SK-N-SH (cell line): ENCODE results near the gene ARHGAP26. TPM values are rescaled to one million over a fixed set of nuclear protein-coding genes. Genes with fewer than 3 reads are reported as not detected.

Experiments used
- CTCF ChIA-PET: fragments of 300-600, 350-600 bp; formaldehyde crosslinking; extraction: SDS; loops from one replicate; lab custom pipeline; 2021; lab: Yijun Ruan, JAX
- POLR2A ChIA-PET: fragments of 350-600 bp; sonication (Branson Sonifier 250); formaldehyde crosslinking; extraction: SDS; loops from one replicate; lab custom pipeline; 2020; ENCODE audit warnings: antibody characterized with exemption, inconsistent platforms; lab: Yijun Ruan, JAX
- DNase-seq: peaks from one replicate; pipeline ENCODE4 v3.0.0; 2012
- H2AFZ ChIP-seq: fragments of 200-600 bp; sonication (generic); 2 replicates; pipeline ENCODE4 v1.8.1; 2016; ENCODE audit warnings: antibody characterized with exemption, mild to moderate bottlenecking, low read depth
- H3F3A ChIP-seq: fragments of 200-600 bp; sonication (generic); replicated peaks from 2 replicates; pipeline ENCODE3; 2016; ENCODE audit warnings: antibody characterized with exemption, mild to moderate bottlenecking; ENCODE audit not compliant: insufficient read depth
- H3K27ac ChIP-seq, 2 experiments: fragments of 200-500 bp in 1 of 2; fragments of 200-600 bp in 1 of 2; sonication (Bioruptor generic) in 1 of 2; sonication (generic), shearing (Covaris generic) in 1 of 2; 2 replicates each; pipeline versions ENCODE4 v1.5.1 to v1.6.1; 2014 to 2016; ENCODE audit warnings: low read depth in 2 of 2, inconsistent platforms in 1 of 2, low read length in 1 of 2, mild to moderate bottlenecking in 1 of 2, mixed read lengths in 1 of 2
- H3K27me3 ChIP-seq: fragments of 200-600 bp; sonication (generic), shearing (Covaris generic); 2 replicates; pipeline ENCODE4 v1.6.1; 2016; ENCODE audit warnings: mixed run types; ENCODE audit not compliant: insufficient read depth
- H3K36me3 ChIP-seq, 2 experiments: fragments of 200-500 bp in 1 of 2; fragments of 200-600 bp in 1 of 2; sonication (Bioruptor generic) in 1 of 2; sonication (generic) in 1 of 2; replicated peaks in 1 of 2; 2 replicates each; pipeline versions ENCODE3 to v1.5.1; 2014 to 2016; ENCODE audit warnings: low read length in 1 of 2, mild to moderate bottlenecking in 1 of 2; ENCODE audit not compliant: insufficient read depth in 2 of 2, control insufficient read depth in 1 of 2
- H3K4me1 ChIP-seq, 2 experiments: fragments of 200-500 bp in 1 of 2; fragments of 200-600 bp in 1 of 2; sonication (Bioruptor generic) in 1 of 2; sonication (generic), shearing (Covaris generic) in 1 of 2; 2 replicates each; pipeline versions ENCODE4 v1.5.1 to v1.6.1; 2014 to 2016; ENCODE audit warnings: low read depth in 1 of 2, low read length in 1 of 2, mixed run types in 1 of 2; ENCODE audit not compliant: insufficient read depth in 2 of 2, control insufficient read depth in 1 of 2
- H3K4me2 ChIP-seq: fragments of 200-600 bp; sonication (generic), shearing (Covaris generic); 2 replicates; pipeline ENCODE4 v1.6.1; 2017; ENCODE audit warnings: mixed run types
- H3K4me3 ChIP-seq, 2 experiments: fragments of 200-500 bp in 1 of 2; fragments of 200-600 bp in 1 of 2; sonication (Bioruptor generic) in 1 of 2; sonication (generic), shearing (Covaris generic) in 1 of 2; 2 replicates each; pipeline versions ENCODE4 v1.5.1 to v1.8.1; 2014 to 2016; ENCODE audit warnings: low read depth in 2 of 2, inconsistent platforms in 1 of 2, low read length in 1 of 2, mild to moderate bottlenecking in 1 of 2, mixed read lengths in 1 of 2, moderate library complexity in 1 of 2
- H3K79me2 ChIP-seq: fragments of 200-600 bp; sonication (generic); 2 replicates; pipeline ENCODE4 v1.8.1; 2017; ENCODE audit warnings: mild to moderate bottlenecking; ENCODE audit not compliant: insufficient read depth
- H3K9ac ChIP-seq: fragments of 200-600 bp; sonication (generic); 2 replicates; pipeline ENCODE4 v1.6.1; 2017; ENCODE audit warnings: mixed run types
- H3K9me2 ChIP-seq: fragments of 200-600 bp; sonication (generic); 2 replicates; pipeline ENCODE4 v1.6.1; 2017; ENCODE audit warnings: mixed run types
- H3K9me3 ChIP-seq: fragments of 200-600 bp; sonication (generic); 2 replicates; pipeline ENCODE4 v1.6.1; 2017; ENCODE audit warnings: mixed run types, mild to moderate bottlenecking, moderate library complexity
- H4K20me1 ChIP-seq: fragments of 200-600 bp; sonication (generic); 2 replicates; pipeline ENCODE4 v1.6.1; 2017; ENCODE audit warnings: mild to moderate bottlenecking, mixed run types; ENCODE audit not compliant: insufficient read depth
- CHD2 ChIP-seq: fragments of 150-350 bp; IDR thresholded peaks from 2 replicates; pipeline ENCODE4 v1.6.1; 2018; ENCODE audit warnings: low read length; ENCODE audit not compliant: partially characterized antibody
- ELF1 ChIP-seq: IDR thresholded peaks from 2 replicates; pipeline ENCODE4 v1.4.0; 2012
- FOXJ3 ChIP-seq: sonication (generic); formaldehyde crosslinking; IDR thresholded peaks from 2 replicates; pipeline ENCODE4 v1.5.1; 2020; ENCODE audit warnings: mild to moderate bottlenecking, missing genetic modification reagents
- GABPA ChIP-seq: IDR thresholded peaks from 2 replicates; pipeline ENCODE4 v1.4.0; 2012; ENCODE audit warnings: low read depth, mild to moderate bottlenecking
- JUND ChIP-seq: IDR thresholded peaks from 2 replicates; pipeline ENCODE4 v1.4.0; 2012
- MEF2A ChIP-seq: IDR thresholded peaks from 2 replicates; pipeline ENCODE4 v1.4.0; 2012; ENCODE audit warnings: low read depth, borderline replicate concordance
- NFIC ChIP-seq: IDR thresholded peaks from 2 replicates; pipeline ENCODE4 v1.4.0; 2012; ENCODE audit warnings: borderline replicate concordance
- NRF1 ChIP-seq: IDR thresholded peaks from 2 replicates; pipeline ENCODE4 v1.6.1; 2012; ENCODE audit warnings: low read depth, mild to moderate bottlenecking, low read length
- POLR2AphosphoS5 ChIP-seq: IDR thresholded peaks from 2 replicates; pipeline ENCODE4 v1.6.1; 2012; ENCODE audit warnings: low read depth, low read length
- RAD21 ChIP-seq: IDR thresholded peaks from 2 replicates; pipeline ENCODE4 v1.6.1; 2012; ENCODE audit warnings: mild to moderate bottlenecking, low read length
- RCOR1 ChIP-seq: fragments of 150-350 bp; IDR thresholded peaks from 2 replicates; pipeline ENCODE4 v1.6.1; 2017; ENCODE audit warnings: antibody characterized with exemption, low read length
- RFX5 ChIP-seq: IDR thresholded peaks from 2 replicates; pipeline ENCODE4 v1.6.1; 2012; ENCODE audit warnings: mild to moderate bottlenecking, improper control_type of control experiment, low read length
- RXRA ChIP-seq: IDR thresholded peaks from 2 replicates; pipeline ENCODE4 v1.4.0; 2012; ENCODE audit warnings: low read depth, mild to moderate bottlenecking, borderline replicate concordance
- SIN3A ChIP-seq: IDR thresholded peaks from 2 replicates; pipeline ENCODE4 v1.6.1; 2012; ENCODE audit warnings: low read depth, mild to moderate bottlenecking, low read length, moderate library complexity, borderline replicate concordance
- TAF1 ChIP-seq: IDR thresholded peaks from 2 replicates; pipeline ENCODE4 v1.6.1; 2012; ENCODE audit warnings: low read depth, mild to moderate bottlenecking, low read length, moderate library complexity, borderline replicate concordance
- TCF12 ChIP-seq: IDR thresholded peaks from 2 replicates; pipeline ENCODE4 v1.4.0; 2012
- TEAD4 ChIP-seq: IDR thresholded peaks from 2 replicates; pipeline ENCODE4 v1.4.0; 2012; ENCODE audit warnings: mild to moderate bottlenecking, borderline replicate concordance; ENCODE audit not compliant: insufficient read depth
- WGBS: methylation state at CpG from one replicate; pipeline ENCODE4 v1.1.6; 2017; ENCODE audit warnings: low lambda C conversion rate; 5-methylcytosine and 5-hydroxymethylcytosine counted together
- polyA plus RNA-seq, 3 experiments: library from polyadenylated mRNA; depleted of rRNA; stranded (reverse); fragments of >200 nt; gene quantifications; 2 replicates each; pipeline ENCODE4 v1.2.3, GENCODE V29; 2012
- TF ChIP-seq, protein P1 (sequence below): fragments of 200-600 bp; sonication (generic); IDR thresholded peaks from 2 replicates; pipeline ENCODE4 v1.6.1; 2017; ENCODE audit warnings: antibody characterized with exemption, mild to moderate bottlenecking, moderate library complexity
- TF ChIP-seq, protein P2 (sequence below): IDR thresholded peaks from 2 replicates; pipeline ENCODE4 v1.4.0; 2012; ENCODE audit warnings: low read depth
- TF ChIP-seq, protein P3 (sequence below): IDR thresholded peaks from 2 replicates; pipeline ENCODE4 v1.4.0; 2012; ENCODE audit warnings: low read depth, borderline replicate concordance
- TF ChIP-seq, protein P4 (sequence below): IDR thresholded peaks from 2 replicates; pipeline ENCODE4 v1.6.1; 2012; ENCODE audit warnings: mild to moderate bottlenecking, low read depth, low read length, moderate library complexity

The ARHGAP26 gene
- polyA plus RNA-seq, 1 of the 3 experiments (the other 2 are of a cell fraction), result 6.1 TPM

DNA sequence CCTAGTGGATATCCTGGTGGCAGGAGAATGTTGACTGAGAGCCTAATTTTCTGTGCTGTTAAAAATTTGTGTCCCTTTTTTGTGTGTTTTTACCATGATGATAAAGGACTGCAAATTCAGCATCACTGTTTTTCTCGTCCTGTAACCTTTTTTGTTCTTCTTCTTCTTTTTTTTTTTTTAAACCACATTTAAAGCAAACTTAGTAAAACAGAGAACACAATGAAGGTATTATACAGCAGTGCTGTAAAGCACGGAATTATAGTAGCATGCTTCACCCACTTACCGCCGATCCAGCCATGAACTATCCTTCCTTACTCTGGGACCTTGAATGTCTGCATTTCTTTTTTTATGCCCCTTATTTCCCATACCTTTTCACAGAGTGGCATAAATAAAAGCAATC, 280.0 kb downstream of the ARHGAP26 start:
- DNase-seq, result no peak
- H3K4me3 ChIP-seq, result no peak overlapping the region
- H4K20me1 ChIP-seq, result no peaks in the 10 kb centered on the region
- no peaks in the 10 kb centered on the region for H3K9me2 ChIP-seq
- no peak overlapping the region for H2AFZ ChIP-seq
- no peak overlapping the region for H3K9ac ChIP-seq
- ChIA-PET CTCF (interaction anchor here (0.6 to 0.8 kb wide), 2 partner anchors 15 to 353 kb away, joined by 4 read pairs; partner anchors contain the start of gene NR3C1), POLR2A (no interaction called here)
- H3F3A ChIP-seq, result peaks cover 6% of the 10 kb centered on the region
- H3K36me3 ChIP-seq, result peaks cover 3 to 10% of the 10 kb centered on the region in 2 experiments
- peaks cover 0 to 30% of the 10 kb centered on the region in 2 experiments; a peak in 2 of 4 replicates for H3K4me1 ChIP-seq
- WGBS, result over 99% methylated on average over 4 of the region's 4 CpGs
- TF ChIP-seq TEAD4 (no peak), FOXJ3 (CRISPR knock-in tag) (no peak), TCF12 (no peak), GABPA (no peak), RFX5 (no peak), MEF2A (no peak), NFIC (no peak), RCOR1 (no peak), NRF1 (no peak), RXRA (no peak), POLR2AphosphoS5 (no peak), SIN3A (no peak)
- TF ChIP-seq, protein P1, sequence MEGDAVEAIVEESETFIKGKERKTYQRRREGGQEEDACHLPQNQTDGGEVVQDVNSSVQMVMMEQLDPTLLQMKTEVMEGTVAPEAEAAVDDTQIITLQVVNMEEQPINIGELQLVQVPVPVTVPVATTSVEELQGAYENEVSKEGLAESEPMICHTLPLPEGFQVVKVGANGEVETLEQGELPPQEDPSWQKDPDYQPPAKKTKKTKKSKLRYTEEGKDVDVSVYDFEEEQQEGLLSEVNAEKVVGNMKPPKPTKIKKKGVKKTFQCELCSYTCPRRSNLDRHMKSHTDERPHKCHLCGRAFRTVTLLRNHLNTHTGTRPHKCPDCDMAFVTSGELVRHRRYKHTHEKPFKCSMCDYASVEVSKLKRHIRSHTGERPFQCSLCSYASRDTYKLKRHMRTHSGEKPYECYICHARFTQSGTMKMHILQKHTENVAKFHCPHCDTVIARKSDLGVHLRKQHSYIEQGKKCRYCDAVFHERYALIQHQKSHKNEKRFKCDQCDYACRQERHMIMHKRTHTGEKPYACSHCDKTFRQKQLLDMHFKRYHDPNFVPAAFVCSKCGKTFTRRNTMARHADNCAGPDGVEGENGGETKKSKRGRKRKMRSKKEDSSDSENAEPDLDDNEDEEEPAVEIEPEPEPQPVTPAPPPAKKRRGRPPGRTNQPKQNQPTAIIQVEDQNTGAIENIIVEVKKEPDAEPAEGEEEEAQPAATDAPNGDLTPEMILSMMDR, result no peak
- TF ChIP-seq, protein P2, sequence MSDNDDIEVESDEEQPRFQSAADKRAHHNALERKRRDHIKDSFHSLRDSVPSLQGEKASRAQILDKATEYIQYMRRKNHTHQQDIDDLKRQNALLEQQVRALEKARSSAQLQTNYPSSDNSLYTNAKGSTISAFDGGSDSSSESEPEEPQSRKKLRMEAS, result no peak
- H3K9me3 ChIP-seq, result no peaks in the 10 kb centered on the region
- no peaks in the 10 kb centered on the region for H3K79me2 ChIP-seq
- no peaks in the 10 kb centered on the region for H3K27me3 ChIP-seq
- no peak overlapping the region for H3K27ac ChIP-seq
- H3K4me2 ChIP-seq, result no peak overlapping the region

DNA sequence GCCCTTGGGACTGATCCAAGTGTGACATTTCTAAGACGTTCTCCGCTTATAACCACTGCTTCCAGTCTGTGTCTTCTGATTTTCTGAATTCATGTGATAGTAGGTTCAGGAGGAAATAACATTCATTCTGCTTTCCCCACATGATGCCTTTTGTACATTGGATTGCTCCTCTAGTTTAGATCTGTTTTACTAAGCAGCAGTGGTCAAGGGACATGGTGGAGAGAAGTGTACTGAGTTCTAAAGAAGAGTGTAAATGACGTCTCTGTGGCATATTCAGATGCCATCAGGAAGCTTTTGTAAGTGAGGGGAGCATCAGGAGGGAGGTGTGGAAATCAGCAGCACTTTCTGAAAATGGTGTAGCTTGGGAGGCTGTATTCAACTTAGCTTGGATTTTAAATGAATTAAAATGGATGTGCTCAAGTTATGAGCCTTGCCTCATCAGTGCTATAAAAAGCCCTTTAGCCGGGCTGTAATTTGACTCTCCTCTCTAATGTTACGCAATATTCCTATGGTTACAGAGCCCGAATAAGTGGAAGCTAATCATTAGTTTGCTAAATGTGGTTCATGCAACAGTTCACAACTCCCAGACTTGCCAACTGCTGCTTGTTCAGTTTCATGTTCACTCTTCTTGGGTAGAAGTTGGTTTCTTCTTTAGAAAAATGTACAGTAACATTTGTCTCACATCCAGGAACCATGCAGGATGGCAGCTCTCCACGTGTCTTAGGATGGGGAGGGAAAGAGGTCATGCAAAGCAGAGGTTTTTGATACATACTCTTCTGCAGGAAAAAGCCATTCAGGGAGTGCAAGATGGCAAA, 281.3 kb downstream of the ARHGAP26 start:
- 56% methylated on average over 7 of the region's 7 CpGs for WGBS
- Histone ChIP-seq H3K27ac (peak overlapping the region; percentile 58 to 61), H3K9me3 (no peaks in the 10 kb centered on the region), H2AFZ (peak overlapping the region; percentile 60), H3K4me2 (peak overlapping the region; percentile 49; the same call in 1 of the 2 replicates), H3F3A (peaks cover 6% of the 10 kb centered on the region), H3K27me3 (no peaks in the 10 kb centered on the region), H3K9me2 (no peaks in the 10 kb centered on the region), H3K79me2 (no peaks in the 10 kb centered on the region), H3K4me3 (no peak overlapping the region), H3K36me3 (peaks cover 5 to 23% of the 10 kb centered on the region in 2 experiments), H3K4me1 (peaks cover 0 to 42% of the 10 kb centered on the region in 2 experiments; a peak in 2 of 4 replicates), H4K20me1 (no peaks in the 10 kb centered on the region), H3K9ac (no peak overlapping the region)
- POLR2A ChIA-PET, result no interaction called here
- CTCF ChIA-PET, result no interaction called here
- DNase-seq, result no peak
- TF ChIP-seq JUND (no peak), MEF2A (peak; percentile 69; the same call in 1 of the 2 replicates), CHD2 (no peak), RAD21 (no peak), ELF1 (no peak), GABPA (no peak), NFIC (no peak), TAF1 (no peak), RXRA (no peak)
- TF ChIP-seq, protein P2, result peak; percentile 29; the same call in 1 of the 2 replicates
- TF ChIP-seq, protein P3, sequence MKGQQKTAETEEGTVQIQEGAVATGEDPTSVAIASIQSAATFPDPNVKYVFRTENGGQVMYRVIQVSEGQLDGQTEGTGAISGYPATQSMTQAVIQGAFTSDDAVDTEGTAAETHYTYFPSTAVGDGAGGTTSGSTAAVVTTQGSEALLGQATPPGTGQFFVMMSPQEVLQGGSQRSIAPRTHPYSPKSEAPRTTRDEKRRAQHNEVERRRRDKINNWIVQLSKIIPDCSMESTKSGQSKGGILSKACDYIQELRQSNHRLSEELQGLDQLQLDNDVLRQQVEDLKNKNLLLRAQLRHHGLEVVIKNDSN, result no peak
- TF ChIP-seq, protein P4, sequence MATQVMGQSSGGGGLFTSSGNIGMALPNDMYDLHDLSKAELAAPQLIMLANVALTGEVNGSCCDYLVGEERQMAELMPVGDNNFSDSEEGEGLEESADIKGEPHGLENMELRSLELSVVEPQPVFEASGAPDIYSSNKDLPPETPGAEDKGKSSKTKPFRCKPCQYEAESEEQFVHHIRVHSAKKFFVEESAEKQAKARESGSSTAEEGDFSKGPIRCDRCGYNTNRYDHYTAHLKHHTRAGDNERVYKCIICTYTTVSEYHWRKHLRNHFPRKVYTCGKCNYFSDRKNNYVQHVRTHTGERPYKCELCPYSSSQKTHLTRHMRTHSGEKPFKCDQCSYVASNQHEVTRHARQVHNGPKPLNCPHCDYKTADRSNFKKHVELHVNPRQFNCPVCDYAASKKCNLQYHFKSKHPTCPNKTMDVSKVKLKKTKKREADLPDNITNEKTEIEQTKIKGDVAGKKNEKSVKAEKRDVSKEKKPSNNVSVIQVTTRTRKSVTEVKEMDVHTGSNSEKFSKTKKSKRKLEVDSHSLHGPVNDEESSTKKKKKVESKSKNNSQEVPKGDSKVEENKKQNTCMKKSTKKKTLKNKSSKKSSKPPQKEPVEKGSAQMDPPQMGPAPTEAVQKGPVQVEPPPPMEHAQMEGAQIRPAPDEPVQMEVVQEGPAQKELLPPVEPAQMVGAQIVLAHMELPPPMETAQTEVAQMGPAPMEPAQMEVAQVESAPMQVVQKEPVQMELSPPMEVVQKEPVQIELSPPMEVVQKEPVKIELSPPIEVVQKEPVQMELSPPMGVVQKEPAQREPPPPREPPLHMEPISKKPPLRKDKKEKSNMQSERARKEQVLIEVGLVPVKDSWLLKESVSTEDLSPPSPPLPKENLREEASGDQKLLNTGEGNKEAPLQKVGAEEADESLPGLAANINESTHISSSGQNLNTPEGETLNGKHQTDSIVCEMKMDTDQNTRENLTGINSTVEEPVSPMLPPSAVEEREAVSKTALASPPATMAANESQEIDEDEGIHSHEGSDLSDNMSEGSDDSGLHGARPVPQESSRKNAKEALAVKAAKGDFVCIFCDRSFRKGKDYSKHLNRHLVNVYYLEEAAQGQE, result no peak
